Measurements from ENCODE around the gene SCEL. TPM values are rescaled to one million over a fixed set of nuclear protein-coding genes. Genes with fewer than 3 reads are reported as not detected.
"Not testable (repeated sequence)": the region's sequence is repeated elsewhere in the genome, so short reads cannot be mapped to it uniquely, and the experiment has no call there.

Gene SCEL
- total RNA-seq, 4 donors from 2014 or later, result 0.48 TPM; not detected in 3

GRCh38 chr13:77650409-77650808, 114.9 kb downstream of the SCEL start:
- H3K27ac ChIP-seq, result no peak overlapping the region
- DNase-seq, result no peak
- H3K4me3 ChIP-seq, result no peak overlapping the region
- no peak for TF ChIP-seq CTCF (IDR thresholded peaks at IDR 0.05)
- no peak for TF ChIP-seq POLR2A (IDR thresholded peaks at IDR 0.05)
- no peaks in the 10 kb centered on the region for H3K9me3 ChIP-seq
- no peaks in the 10 kb centered on the region for H3K36me3 ChIP-seq
- intact Hi-C loops (cut with DNase I; ENCODE audit: low total_unique reads), result no loop called here
- H3K27me3 ChIP-seq, result no peaks in the 10 kb centered on the region
- no peaks in the 10 kb centered on the region for H3K4me1 ChIP-seq

GRCh38 chr13:77653301-77653700, 117.8 kb downstream of the SCEL start:
- H3K27me3 ChIP-seq, result no peaks in the 10 kb centered on the region
- no peak overlapping the region for H3K27ac ChIP-seq
- H3K4me1 ChIP-seq, result no peaks in the 10 kb centered on the region
- no peaks in the 10 kb centered on the region for H3K36me3 ChIP-seq
- intact Hi-C loops (cut with DNase I; ENCODE audit: low total_unique reads), result no loop called here
- TF ChIP-seq CTCF (IDR thresholded peaks at IDR 0.05) (no peak), POLR2A (IDR thresholded peaks at IDR 0.05) (no peak)
- no peak for DNase-seq
- no peaks in the 10 kb centered on the region for H3K9me3 ChIP-seq
- no peak overlapping the region for H3K4me3 ChIP-seq

- H3K27ac ChIP-seq; H3K27me3 ChIP-seq; DNase-seq; H3K9me3 ChIP-seq; H3K4me1 ChIP-seq; intact Hi-C loops (cut with DNase I; ENCODE audit: low total_unique reads); H3K4me3 ChIP-seq; H3K36me3 ChIP-seq: not testable (repeated sequence)
These were observed 124.5 kb downstream of the SCEL start for GRCh38 chr13:77660016-77660415.

- Histone ChIP-seq H3K36me3 (no peaks in the 10 kb centered on the region), H3K9me3 (no peaks in the 10 kb centered on the region), H3K27ac (no peak overlapping the region), H3K4me1 (no peaks in the 10 kb centered on the region), H3K27me3 (no peaks in the 10 kb centered on the region), H3K4me3 (no peak overlapping the region)
- intact Hi-C loops (cut with DNase I; ENCODE audit: low total_unique reads), result no loop called here
- TF ChIP-seq POLR2A (IDR thresholded peaks at IDR 0.05), result no peak
- TF ChIP-seq CTCF (IDR thresholded peaks at IDR 0.05), result no peak
- DNase-seq, result no peak
These were observed 125.3 kb downstream of the SCEL start for GRCh38 chr13:77660841-77661250.

GRCh38 chr13:77662301-77662700, 126.8 kb downstream of the SCEL start:
- H3K4me1 ChIP-seq; H3K27ac ChIP-seq; intact Hi-C loops (cut with DNase I; ENCODE audit: low total_unique reads); H3K27me3 ChIP-seq; H3K4me3 ChIP-seq; H3K36me3 ChIP-seq; DNase-seq; H3K9me3 ChIP-seq: not testable (repeated sequence)

- H3K27ac ChIP-seq; DNase-seq; H3K4me3 ChIP-seq; H3K36me3 ChIP-seq; H3K27me3 ChIP-seq; H3K9me3 ChIP-seq; intact Hi-C loops (cut with DNase I; ENCODE audit: low total_unique reads); H3K4me1 ChIP-seq: not testable (repeated sequence)
These were observed 127.3 kb downstream of the SCEL start for GRCh38 chr13:77662831-77663230.

- Histone ChIP-seq H3K27me3 (no peaks in the 10 kb centered on the region), H3K36me3 (no peaks in the 10 kb centered on the region), H3K9me3 (no peaks in the 10 kb centered on the region), H3K4me1 (no peaks in the 10 kb centered on the region), H3K27ac (no peak overlapping the region), H3K4me3 (no peak overlapping the region)
- TF ChIP-seq CTCF (IDR thresholded peaks at IDR 0.05) (no peak), POLR2A (IDR thresholded peaks at IDR 0.05) (no peak)
- DNase-seq, result no peak
- intact Hi-C loops (cut with DNase I; ENCODE audit: low total_unique reads), result no loop called here
These were observed 139.3 kb downstream of the SCEL start for GRCh38 chr13:77674852-77675251.
